PC-3 (cell line): ENCODE data around the gene SETBP1. TPM values are rescaled to one million over a fixed set of nuclear protein-coding genes. Genes with fewer than 3 reads are reported as not detected.
A peak's percentile ranks its signal among the peaks of the same experiment; 100 is the strongest.

Source experiments
- ATAC-seq: fragments of 200-7000 bp; cut with Tn5 transposase; 2 replicates; pipeline ENCODE4 v1.9.1; 2020; ENCODE audit warnings: mild to moderate bottlenecking, moderate library complexity
- BruUV-seq: library from RNA; stranded (reverse); fragments of 400-500 nt; replicated peaks from 2 replicates; lab custom pipeline; 2021; lab: Mats Ljungman, UMichigan
- CTCF ChIA-PET: fragments of 300-600 bp; sonication (Branson Sonifier 250); formaldehyde crosslinking; loops from one replicate; lab custom pipeline; 2022; ENCODE audit warnings: antibody characterized with exemption; lab: Charles Lee
- POLR2A ChIA-PET: fragments of 300-600 bp; sonication (Branson Sonifier 250); formaldehyde crosslinking; loops from one replicate; lab custom pipeline; 2022; ENCODE audit warnings: antibody characterized with exemption; ENCODE audit not compliant: unreplicated experiment; lab: Charles Lee
- DNase-seq: peaks from one replicate; pipeline ENCODE4 v3.0.0-alpha.2; 2015
- H2AFZ ChIP-seq: fragments of 300-600 bp; sonication (generic); 2 replicates; pipeline ENCODE4 v1.6.0; 2016; ENCODE audit warnings: antibody characterized with exemption, low read length
- H3F3A ChIP-seq: fragments of 300-600 bp; sonication (generic); one replicate; pipeline ENCODE4 v1.6.0; 2017; ENCODE audit warnings: antibody characterized with exemption, low read length, control low read depth, mild to moderate bottlenecking; ENCODE audit not compliant: unreplicated experiment
- H3K27ac ChIP-seq: fragments of 300-600 bp; sonication (generic); 2 replicates; pipeline ENCODE4 v1.5.1; 2016; ENCODE audit warnings: mild to moderate bottlenecking, low read length
- H3K27me3 ChIP-seq: fragments of 300-600 bp; sonication (generic); 2 replicates; pipeline ENCODE4 v1.6.1; 2016; ENCODE audit warnings: low read length, mixed read lengths
- H3K36me3 ChIP-seq: fragments of 300-600 bp; sonication (generic); 2 replicates; pipeline ENCODE4 v1.6.1; 2016; ENCODE audit warnings: low read depth, mixed run types, low read length, mixed read lengths
- H3K4me1 ChIP-seq: fragments of 300-600 bp; sonication (generic); 2 replicates; pipeline ENCODE4 v1.5.1; 2016; ENCODE audit warnings: low read length; ENCODE audit not compliant: insufficient read depth
- H3K4me2 ChIP-seq: fragments of 300-600 bp; sonication (generic); 2 replicates; pipeline ENCODE4 v1.6.0; 2016; ENCODE audit warnings: low read length
- H3K4me3 ChIP-seq: fragments of 300-600 bp; sonication (generic); 2 replicates; pipeline ENCODE4 v1.5.1; 2016; ENCODE audit warnings: mild to moderate bottlenecking, low read length, mixed read lengths
- H3K79me2 ChIP-seq: fragments of 300-600 bp; sonication (generic); 2 replicates; pipeline ENCODE4 v1.6.1; 2017; ENCODE audit warnings: low read length, mixed read lengths
- H3K9ac ChIP-seq: fragments of 300-600 bp; sonication (generic); 2 replicates; pipeline ENCODE4 v1.6.0; 2016; ENCODE audit warnings: mild to moderate bottlenecking, low read length
- H3K9me2 ChIP-seq: fragments of 300-600 bp; sonication (generic); replicated peaks from 2 replicates; pipeline ENCODE4 v1.6.1; 2016; ENCODE audit warnings: mixed run types, low read length, mixed read lengths
- H3K9me3 ChIP-seq: fragments of 300-600 bp; sonication (generic); 2 replicates; pipeline ENCODE4 v1.6.1; 2016; ENCODE audit warnings: low read length, mixed read lengths
- H4K20me1 ChIP-seq: fragments of 300-600 bp; sonication (generic); 2 replicates; pipeline ENCODE4 v1.6.1; 2016; ENCODE audit warnings: low read length, mixed read lengths
- EZH2 ChIP-seq: fragments of 300-600 bp; sonication (generic); IDR thresholded peaks from one replicate; pipeline ENCODE4 v1.6.1; 2017; ENCODE audit warnings: antibody characterized with exemption, mild to moderate bottlenecking, low read length; ENCODE audit not compliant: unreplicated experiment
- EZH2phosphoT487 ChIP-seq: fragments of 300-600 bp; sonication (generic); IDR thresholded peaks from 2 replicates; pipeline ENCODE4 v1.6.1; 2018; ENCODE audit warnings: mild to moderate bottlenecking, antibody characterized with exemption, low read length, borderline replicate concordance
- intact Hi-C: fragments of 100-400 bp; cut with micrococcal nuclease; formaldehyde crosslinking; loops from 2 replicates; pipeline ENCODE4 v1.9.0; 2023
- total RNA-seq: library from RNA; depleted of rRNA; stranded (reverse); fragments of >200 nt; gene quantifications from 2 replicates; pipeline ENCODE4 v1.2.3, GENCODE V29; 2014
- TF ChIP-seq, protein P1 (sequence below): fragments of 300-600 bp; sonication (generic); conservative IDR thresholded peaks from 2 replicates; pipeline ENCODE4 v1.5.1; 2017; ENCODE audit warnings: antibody characterized with exemption, low read depth, mild to moderate bottlenecking, low read length

Gene SETBP1
- total RNA-seq, 1 experiment from 2014 or later = 2.3 TPM

DNA sequence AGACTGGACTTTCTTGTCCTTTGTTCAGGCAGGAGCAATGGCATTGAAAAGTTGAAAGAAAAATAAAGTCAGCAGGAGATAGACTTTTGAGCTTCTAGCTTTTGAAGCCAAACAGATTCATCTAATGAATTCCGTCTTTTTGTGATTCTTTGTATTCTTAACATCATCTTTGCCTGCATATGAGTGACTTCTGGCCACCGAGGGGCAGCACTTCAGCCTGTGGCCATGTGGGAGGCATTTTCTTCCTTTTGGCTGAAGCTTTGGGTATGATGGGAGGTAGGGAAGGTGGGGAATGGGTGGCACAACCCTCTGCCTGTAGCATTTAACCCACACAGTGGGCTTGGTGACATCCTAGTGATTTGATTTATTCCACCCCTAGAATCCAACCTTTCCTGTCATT lies 220.6 kb downstream of the SETBP1 start:
- no TSS peak for BruUV-seq
- Histone ChIP-seq H2AFZ (no peak overlapping the region), H3K9me3 (no peaks in the 10 kb centered on the region), H3K9me2 (no peaks in the 10 kb centered on the region), H3K9ac (no peak overlapping the region), H3K27ac (no peak overlapping the region), H3K27me3 (no peaks in the 10 kb centered on the region), H3K4me3 (no peak overlapping the region), H3K4me2 (no peak overlapping the region), H3F3A (no peaks in the 10 kb centered on the region), H4K20me1 (no peaks in the 10 kb centered on the region), H3K36me3 (no peaks in the 10 kb centered on the region), H3K4me1 (peaks cover 5% of the 10 kb centered on the region), H3K79me2 (no peaks in the 10 kb centered on the region)
- ATAC-seq = no peak
- TF ChIP-seq EZH2 = no peak
- TF ChIP-seq EZH2phosphoT487 = no peak
- TF ChIP-seq, protein P1, sequence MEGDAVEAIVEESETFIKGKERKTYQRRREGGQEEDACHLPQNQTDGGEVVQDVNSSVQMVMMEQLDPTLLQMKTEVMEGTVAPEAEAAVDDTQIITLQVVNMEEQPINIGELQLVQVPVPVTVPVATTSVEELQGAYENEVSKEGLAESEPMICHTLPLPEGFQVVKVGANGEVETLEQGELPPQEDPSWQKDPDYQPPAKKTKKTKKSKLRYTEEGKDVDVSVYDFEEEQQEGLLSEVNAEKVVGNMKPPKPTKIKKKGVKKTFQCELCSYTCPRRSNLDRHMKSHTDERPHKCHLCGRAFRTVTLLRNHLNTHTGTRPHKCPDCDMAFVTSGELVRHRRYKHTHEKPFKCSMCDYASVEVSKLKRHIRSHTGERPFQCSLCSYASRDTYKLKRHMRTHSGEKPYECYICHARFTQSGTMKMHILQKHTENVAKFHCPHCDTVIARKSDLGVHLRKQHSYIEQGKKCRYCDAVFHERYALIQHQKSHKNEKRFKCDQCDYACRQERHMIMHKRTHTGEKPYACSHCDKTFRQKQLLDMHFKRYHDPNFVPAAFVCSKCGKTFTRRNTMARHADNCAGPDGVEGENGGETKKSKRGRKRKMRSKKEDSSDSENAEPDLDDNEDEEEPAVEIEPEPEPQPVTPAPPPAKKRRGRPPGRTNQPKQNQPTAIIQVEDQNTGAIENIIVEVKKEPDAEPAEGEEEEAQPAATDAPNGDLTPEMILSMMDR = peak; percentile 53
- intact Hi-C loops = loop anchor here (5.0 kb wide), 1 partner anchor 126 kb away; no protein-coding TSS in a partner anchor
- no peak for DNase-seq
- ChIA-PET CTCF (interaction anchor here (1.0 kb wide), 1 partner anchor 312 kb away, joined by 3 read pairs; no protein-coding TSS in a partner anchor), POLR2A (no interaction called here)

DNA sequence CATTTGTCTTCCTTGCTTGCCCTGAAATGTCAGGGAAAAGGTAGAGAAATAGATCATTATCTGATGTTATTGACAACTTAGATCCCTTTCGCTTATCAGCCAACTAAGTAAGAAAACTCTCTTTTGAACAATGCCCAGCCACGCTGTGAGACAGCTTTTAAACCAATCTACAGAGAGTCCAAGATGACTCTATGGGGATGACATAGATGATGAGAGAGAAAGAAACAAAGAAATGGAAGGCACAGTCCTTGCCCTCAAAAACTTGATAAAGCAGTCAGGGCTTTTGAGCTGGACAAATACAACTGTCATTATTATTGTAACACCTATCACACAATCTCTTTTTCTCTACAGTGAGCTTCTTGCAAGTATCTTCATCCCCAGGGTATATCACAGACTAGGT lies 222.6 kb downstream of the SETBP1 start:
- Histone ChIP-seq H3K9me2 (no peaks in the 10 kb centered on the region), H3K4me3 (no peak overlapping the region), H3K36me3 (no peaks in the 10 kb centered on the region), H3K27me3 (no peaks in the 10 kb centered on the region), H3K9me3 (no peaks in the 10 kb centered on the region), H3K4me1 (peaks cover 5% of the 10 kb centered on the region), H2AFZ (no peak overlapping the region), H3F3A (no peaks in the 10 kb centered on the region), H3K27ac (no peak overlapping the region), H3K79me2 (no peaks in the 10 kb centered on the region), H3K9ac (no peak overlapping the region), H3K4me2 (no peak overlapping the region), H4K20me1 (no peaks in the 10 kb centered on the region)
- intact Hi-C loops = loop anchor here (5.0 kb wide), 1 partner anchor 124 kb away; no protein-coding TSS in a partner anchor
- BruUV-seq = no TSS peak
- CTCF ChIA-PET = no interaction called here
- TF ChIP-seq EZH2 = no peak
- TF ChIP-seq EZH2phosphoT487 = no peak
- TF ChIP-seq, protein P1 = no peak
- POLR2A ChIA-PET = no interaction called here
- no peak for DNase-seq
- no peak for ATAC-seq

DNA sequence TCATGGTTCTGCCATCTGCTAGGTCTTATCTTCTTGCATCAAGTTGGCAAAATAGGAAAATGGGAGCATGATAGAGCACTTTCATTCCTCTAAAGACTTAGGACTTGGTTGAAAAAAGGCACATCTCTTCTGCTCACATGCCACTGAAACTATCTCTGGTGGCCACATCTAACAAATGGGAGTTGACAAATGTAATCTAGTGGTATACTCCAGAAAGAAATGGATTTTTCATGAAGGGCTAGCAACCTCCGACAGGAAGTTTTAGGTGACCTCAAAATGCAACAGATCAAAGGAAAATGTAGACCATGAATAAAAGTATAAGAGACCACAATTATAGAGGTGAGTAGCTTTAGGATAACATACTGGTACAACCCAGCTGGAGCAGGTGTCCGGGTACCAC lies 224.1 kb downstream of the SETBP1 start:
- TF ChIP-seq EZH2 = no peak
- TF ChIP-seq, protein P1 = no peak
- TF ChIP-seq EZH2phosphoT487 = no peak
- Histone ChIP-seq H3K9ac (no peak overlapping the region), H3K27ac (no peak overlapping the region), H3F3A (no peaks in the 10 kb centered on the region), H3K4me2 (no peak overlapping the region), H3K4me1 (peaks cover 5% of the 10 kb centered on the region), H3K9me3 (no peaks in the 10 kb centered on the region), H3K79me2 (no peaks in the 10 kb centered on the region), H2AFZ (no peak overlapping the region), H3K27me3 (no peaks in the 10 kb centered on the region), H3K36me3 (no peaks in the 10 kb centered on the region), H3K4me3 (no peak overlapping the region), H4K20me1 (no peaks in the 10 kb centered on the region), H3K9me2 (no peaks in the 10 kb centered on the region)
- ATAC-seq (no peak), DNase-seq (no peak)
- BruUV-seq = no TSS peak
- ChIA-PET POLR2A (no interaction called here), CTCF (no interaction called here)
- intact Hi-C loops = loop anchor here (5.0 kb wide), 1 partner anchor 123 kb away; no protein-coding TSS in a partner anchor
